ENCODE measurements around the gene ZNF835.

The ZNF835 gene

GRCh38 chr19:56617531-56617930 lies 54.0 kb downstream of the ZNF835 start:
- TF ChIP-seq ZBTB7A (IDR thresholded peaks at IDR 0.05; ENCODE audit: low read depth) = no peak
- no peak for TF ChIP-seq FOXM1 (IDR thresholded peaks at IDR 0.05; ENCODE audit: borderline replicate concordance, low read depth)
- TF ChIP-seq TEAD4 (IDR thresholded peaks at IDR 0.05) = no peak
- no peak for TF ChIP-seq REST (IDR thresholded peaks at IDR 0.05; ENCODE audit: low read depth)
- TF ChIP-seq CEBPB (IDR thresholded peaks at IDR 0.05) = no peak
- TF ChIP-seq TCF12 (IDR thresholded peaks at IDR 0.05; ENCODE audit: low read depth) = no peak
- no peak for TF ChIP-seq MAX (IDR thresholded peaks at IDR 0.05)
- no peak for TF ChIP-seq EGR1 (IDR thresholded peaks at IDR 0.05)
- TF ChIP-seq RAD21 (IDR thresholded peaks at IDR 0.05; ENCODE audit: low read depth) = no peak
- no peak for TF ChIP-seq NFIC (IDR thresholded peaks at IDR 0.05)
- no peak for TF ChIP-seq TAF1 (IDR thresholded peaks at IDR 0.05; ENCODE audit: low read depth)
- TF ChIP-seq YY1 (IDR thresholded peaks at IDR 0.05; ENCODE audit: low read depth) = no peak
- no peak for TF ChIP-seq CREB1 (IDR thresholded peaks at IDR 0.05; ENCODE audit: low read depth)
- TF ChIP-seq EP300 (IDR thresholded peaks at IDR 0.05; ENCODE audit: borderline replicate concordance) = no peak
- TF ChIP-seq USF1 (IDR thresholded peaks at IDR 0.05) = no peak

GRCh38 chr19:56613639-56614038 lies 57.9 kb downstream of the ZNF835 start:
- TF ChIP-seq MAX (IDR thresholded peaks at IDR 0.05) = no peak
- TF ChIP-seq ZBTB7A (IDR thresholded peaks at IDR 0.05; ENCODE audit: low read depth) = no peak
- no peak for TF ChIP-seq TAF1 (IDR thresholded peaks at IDR 0.05; ENCODE audit: low read depth)
- TF ChIP-seq REST (IDR thresholded peaks at IDR 0.05; ENCODE audit: low read depth) = no peak
- no peak for TF ChIP-seq NFIC (IDR thresholded peaks at IDR 0.05)
- no peak for TF ChIP-seq CEBPB (IDR thresholded peaks at IDR 0.05)
- TF ChIP-seq RAD21 (IDR thresholded peaks at IDR 0.05; ENCODE audit: low read depth) = no peak
- no peak for TF ChIP-seq YY1 (IDR thresholded peaks at IDR 0.05; ENCODE audit: low read depth)

GRCh38 chr19:56612737-56613136 lies 58.8 kb downstream of the ZNF835 start:
- no peak for TF ChIP-seq FOXM1 (IDR thresholded peaks at IDR 0.05; ENCODE audit: borderline replicate concordance, low read depth)
- no peak for TF ChIP-seq TCF12 (IDR thresholded peaks at IDR 0.05; ENCODE audit: low read depth)
- TF ChIP-seq ZBTB7A (IDR thresholded peaks at IDR 0.05; ENCODE audit: low read depth) = no peak
- TF ChIP-seq NFIC (IDR thresholded peaks at IDR 0.05) = no peak
- TF ChIP-seq EP300 (IDR thresholded peaks at IDR 0.05; ENCODE audit: borderline replicate concordance) = no peak
- no peak for TF ChIP-seq REST (IDR thresholded peaks at IDR 0.05; ENCODE audit: low read depth)
- TF ChIP-seq RAD21 (IDR thresholded peaks at IDR 0.05; ENCODE audit: low read depth) = no peak
- TF ChIP-seq MAX (IDR thresholded peaks at IDR 0.05) = no peak
- TF ChIP-seq USF1 (IDR thresholded peaks at IDR 0.05) = no peak
- no peak for TF ChIP-seq TEAD4 (IDR thresholded peaks at IDR 0.05)
- TF ChIP-seq EGR1 (IDR thresholded peaks at IDR 0.05) = no peak
- TF ChIP-seq CREB1 (IDR thresholded peaks at IDR 0.05; ENCODE audit: low read depth) = no peak
- no peak for TF ChIP-seq TAF1 (IDR thresholded peaks at IDR 0.05; ENCODE audit: low read depth)
- TF ChIP-seq CEBPB (IDR thresholded peaks at IDR 0.05) = no peak
